Heart left ventricle (tissue), 13 donors: ENCODE measurements around the gene KMT2A.

Source experiments
- CTCF ChIP-seq, 12 donors: fragments of 200-600 bp; sonication (generic) in 4 of 12; IDR thresholded peaks; one replicate each; pipeline versions ENCODE4 v1.5.0 to v1.8.0; 2018 to 2022; ENCODE audit warnings: antibody characterized with exemption in 12 of 12, mild to moderate bottlenecking in 5 of 12
- POLR2A ChIP-seq, 2 donors: fragments of 450-650 bp; IDR thresholded peaks; one replicate each; pipeline ENCODE4 v1.6.1; 2017; ENCODE audit warnings: antibody characterized with exemption in 2 of 2, mild to moderate bottlenecking in 2 of 2, moderate library complexity in 2 of 2
- donor health status: ischemic (EF 13 %, LVEDD 7.1; RV severe dilation, severe dysfunction).
- donor health status: DM: no; HTN: yes; CAD: no.
- donor health status: DM: no; HTN: no; CAD: no.
- donor health status: ischemic (EF 25% LVEDD 6.9; RV normal size, moderate dysfunction).
- donor health status: ischemic (EF 25% LVEDD 5.7; RV mildly dilated, moderate dysfunction).
- donor health status: ischemic (EF 35%, LVEDD 5.7; RV mildly dilated, moderate dysfunction).
- donor health status: nonischemic (EF 11% LVEDD 7.7; RV severe dilation, severe dysfunction).
- donor health status: DM: yes; HTN: yes; CAD: no.
- donor health status: PGD.
- donor health status: ischemic (EF 29% LVEDD 5.4; RV normal size, mild dysfunction).
- donor health status: nonischemic (EF 23%, LVEDD 6.1; RV moderate dilation, normal function).

- TF ChIP-seq CTCF (IDR thresholded peaks at IDR 0.05): no peak
- TF ChIP-seq POLR2A (IDR thresholded peaks at IDR 0.05): no peak
Observed at GRCh38 chr11:118434553-118435289, 1.6 kb upstream of the KMT2A start.
